ENCODE results near the gene PLEKHG2.

GRCh38 chr19:39397360-39398296 lies 14.8 kb upstream of the PLEKHG2 start:
- TF ChIP-seq CTCF (IDR thresholded peaks at IDR 0.05 in 4 of 5, conservative IDR thresholded peaks at IDR 0.05 in 1 of 5), result peak; percentile 97 to 100 (median 99)
- TF ChIP-seq POLR2A (IDR thresholded peaks at IDR 0.05), result peak in 1 of 2 donors; percentile 13
